ENCODE results near the gene ANLN.
"Not testable (repeated sequence)": the region's sequence is repeated elsewhere in the genome, so short reads cannot be mapped to it uniquely, and the experiment has no call there.

Gene ANLN

DNA sequence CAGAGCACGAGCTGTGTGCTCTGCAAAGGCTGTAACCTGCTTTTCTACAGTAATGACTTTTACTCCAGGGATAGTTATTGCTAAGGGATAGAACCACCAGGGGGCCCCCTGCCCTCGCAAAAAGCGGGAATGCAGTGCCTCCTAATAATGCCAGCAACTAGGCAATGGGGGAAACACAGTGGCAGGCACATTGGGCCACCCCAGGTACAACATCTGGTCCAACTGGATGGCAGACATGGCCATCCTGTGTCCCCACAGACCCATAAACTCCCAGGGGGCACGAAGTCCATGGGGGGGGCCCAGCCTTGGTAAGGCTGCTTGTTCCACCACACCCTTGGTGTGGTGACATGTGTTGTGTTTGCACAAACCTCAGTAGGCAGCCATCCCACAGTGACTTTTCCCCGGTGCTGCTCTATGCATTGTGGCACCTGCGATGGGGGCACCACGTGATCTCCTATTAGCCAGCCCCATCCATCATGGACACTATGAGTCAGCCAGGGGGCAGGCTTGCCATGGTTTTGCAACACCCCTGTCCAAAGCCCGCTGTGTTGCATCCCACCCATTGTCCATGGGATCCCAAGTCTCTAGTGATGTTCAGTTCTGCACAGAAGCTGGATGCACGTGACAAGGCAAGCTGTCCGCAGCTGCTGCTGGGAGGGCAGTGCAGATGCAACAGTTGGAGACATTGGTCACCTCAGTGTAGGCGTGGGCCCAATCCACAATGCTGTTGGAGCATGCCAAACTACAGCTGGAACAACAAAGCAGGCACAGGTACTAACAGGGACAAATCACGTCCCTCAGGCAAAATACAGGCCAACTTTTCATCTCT lies 84.0 kb downstream of the ANLN start:
- peak; percentile 34 for DNase-seq

DNA sequence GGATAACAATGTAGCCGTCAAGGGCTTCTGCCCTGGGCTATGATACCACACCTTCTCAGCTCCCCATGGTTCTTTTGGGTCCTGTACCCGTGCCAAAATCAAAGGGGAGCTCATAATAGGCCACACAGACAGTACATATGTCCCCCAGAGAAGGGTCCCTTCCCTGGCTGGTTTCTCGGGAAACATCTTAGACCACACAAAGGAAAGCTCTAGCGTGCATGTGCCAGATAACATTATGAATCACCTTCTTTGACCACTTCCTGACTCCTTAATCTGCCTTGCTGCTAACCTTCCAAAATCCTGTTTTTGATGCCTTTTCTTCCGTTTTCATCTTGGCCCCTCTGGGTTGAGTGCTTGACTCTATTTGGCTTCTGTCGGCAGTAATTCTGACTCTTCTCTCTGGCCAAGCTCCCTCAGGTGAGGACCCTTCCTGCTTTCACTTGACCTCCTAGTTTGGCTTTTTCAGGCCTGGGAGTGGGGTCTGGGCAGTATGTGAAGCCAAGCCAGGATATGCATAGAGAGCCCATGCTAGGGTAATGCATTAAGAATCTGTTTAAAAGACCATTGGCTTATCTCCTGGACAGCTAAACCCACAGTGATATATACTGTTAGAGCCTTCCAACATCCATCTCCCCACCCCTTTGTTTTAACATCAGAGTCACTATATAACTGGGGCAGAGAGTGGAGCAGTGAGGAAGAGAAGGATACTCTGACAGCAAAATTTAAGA lies 84.8 kb downstream of the ANLN start:
- peak; percentile 63 for DNase-seq

DNA sequence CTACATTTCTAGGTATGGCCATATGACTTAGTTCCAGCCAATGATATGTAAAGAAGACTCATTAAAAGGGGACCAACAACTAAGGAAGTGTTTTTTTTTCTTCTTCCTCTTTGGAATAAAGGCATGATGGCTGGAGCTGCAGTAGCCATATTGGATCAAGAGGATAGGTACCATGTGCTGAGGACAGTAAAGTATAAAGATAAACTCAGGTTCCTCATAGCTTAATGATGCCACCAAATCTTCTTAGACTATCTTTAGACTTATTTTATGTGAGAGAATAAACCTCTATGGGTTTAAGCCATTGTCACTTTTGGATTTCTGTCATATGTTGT lies 85.3 kb downstream of the ANLN start:
- no peak for DNase-seq

DNA sequence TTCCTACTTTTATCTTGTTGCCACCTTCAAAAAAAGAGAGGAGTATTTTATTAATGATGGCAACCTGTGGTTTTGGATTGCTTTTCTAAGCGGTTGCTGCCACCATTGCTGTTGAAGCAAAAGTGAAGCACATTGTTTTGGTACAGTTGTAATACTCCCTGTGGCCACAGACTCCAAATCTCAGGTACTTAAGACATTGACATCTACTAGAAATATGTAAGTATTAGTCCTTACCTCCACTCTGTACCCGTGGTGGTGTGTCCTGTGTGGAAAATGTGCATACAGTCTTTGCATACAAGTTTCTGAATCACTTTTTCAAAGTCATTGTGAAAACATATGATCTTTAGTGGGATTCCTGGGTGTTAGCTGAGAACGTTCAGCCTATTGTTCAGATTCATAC lies 85.7 kb downstream of the ANLN start:
- no peak for DNase-seq

- DNase-seq: no peak
Observed at GRCh38 chr7:36478745-36479144, 89.1 kb downstream of the ANLN start.

DNA sequence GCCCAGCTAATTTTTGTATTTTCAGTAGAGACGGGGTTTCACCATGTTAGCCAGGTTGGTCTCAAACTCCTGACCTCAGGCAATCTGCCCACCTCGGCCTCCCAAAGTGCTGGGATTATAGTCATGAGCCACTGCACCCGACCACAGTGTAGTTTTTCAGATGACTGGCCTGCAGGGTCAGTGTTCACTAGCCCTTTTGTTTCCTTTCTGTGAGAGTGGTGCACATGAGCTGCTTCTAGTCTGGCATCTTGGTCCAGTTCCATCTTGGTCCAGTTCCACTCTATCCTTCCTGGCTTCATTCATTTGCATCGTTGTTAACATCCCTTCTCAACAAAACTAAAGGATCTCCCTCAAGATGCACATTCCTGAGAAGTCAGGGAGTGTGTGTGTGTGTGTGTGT lies 94.2 kb downstream of the ANLN start:
- DNase-seq: not testable (repeated sequence)

DNA sequence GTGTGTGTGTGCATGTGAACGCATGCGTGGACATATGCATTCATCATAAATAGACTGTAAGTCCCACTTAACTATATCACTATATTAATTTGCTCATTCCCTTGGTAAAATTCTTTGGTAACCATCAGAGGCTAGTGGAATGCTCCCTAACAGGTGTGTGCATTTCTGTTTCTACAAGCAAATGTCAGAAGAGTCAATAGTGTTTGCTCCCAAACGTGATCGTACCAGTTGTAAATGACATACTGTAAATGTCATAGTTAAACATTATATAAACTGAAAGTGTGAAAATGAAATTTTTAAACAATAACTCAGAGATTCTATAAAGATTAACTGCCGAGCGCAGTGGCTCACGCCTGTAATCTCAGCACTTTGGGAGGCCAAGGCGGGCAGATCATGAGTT lies 94.6 kb downstream of the ANLN start:
- DNase-seq: no peak

DNA sequence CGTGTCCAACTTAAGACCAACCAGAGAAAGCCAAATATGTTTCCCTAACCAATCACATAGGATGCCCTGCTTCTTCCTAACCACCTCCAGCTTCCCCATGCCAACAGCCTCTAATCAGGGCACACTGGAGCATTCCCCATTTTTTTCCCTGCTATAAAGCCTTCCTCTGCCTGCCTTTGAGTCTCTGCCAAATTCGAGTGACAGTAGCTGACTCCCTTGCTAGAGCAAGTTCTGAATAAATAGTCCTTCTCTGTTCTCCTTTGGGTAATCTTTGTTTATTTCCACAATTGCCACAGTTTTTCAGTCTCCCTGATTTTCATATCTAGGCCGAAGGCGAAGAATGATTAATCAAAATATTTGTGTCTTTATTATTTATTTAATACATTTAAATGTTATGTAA lies 96.7 kb downstream of the ANLN start:
- DNase-seq: no peak

DNA sequence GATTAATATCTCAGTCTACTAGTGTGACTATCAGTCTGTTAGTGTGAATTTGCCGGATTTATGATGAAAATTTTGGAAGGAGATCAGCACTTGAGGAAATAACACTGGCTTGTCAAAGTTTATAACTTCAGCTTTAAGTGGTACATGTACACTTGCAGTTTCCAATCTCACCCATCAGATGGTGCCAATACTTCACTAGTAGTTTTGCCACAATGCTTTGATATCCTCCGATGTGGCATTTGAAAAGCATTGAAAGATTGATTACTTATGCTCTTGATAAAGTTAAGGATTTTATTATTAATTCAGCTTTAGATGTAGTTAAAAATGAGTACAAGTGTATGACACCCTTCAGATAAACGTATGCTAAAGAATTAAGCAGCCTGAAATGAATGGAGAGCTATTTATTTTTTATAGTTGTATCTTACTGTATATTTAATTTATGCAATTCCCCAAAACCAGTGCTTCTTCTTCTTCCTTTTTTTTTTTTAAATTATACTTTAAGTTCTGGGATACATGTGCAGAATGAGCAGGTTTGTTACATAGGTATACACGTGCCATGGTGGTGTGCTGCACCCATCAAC lies 98.2 kb downstream of the ANLN start:
- peak; percentile 41 for DNase-seq

- not testable (repeated sequence) for DNase-seq
Observed at GRCh38 chr7:36488672-36489071, 99.0 kb downstream of the ANLN start.

DNA sequence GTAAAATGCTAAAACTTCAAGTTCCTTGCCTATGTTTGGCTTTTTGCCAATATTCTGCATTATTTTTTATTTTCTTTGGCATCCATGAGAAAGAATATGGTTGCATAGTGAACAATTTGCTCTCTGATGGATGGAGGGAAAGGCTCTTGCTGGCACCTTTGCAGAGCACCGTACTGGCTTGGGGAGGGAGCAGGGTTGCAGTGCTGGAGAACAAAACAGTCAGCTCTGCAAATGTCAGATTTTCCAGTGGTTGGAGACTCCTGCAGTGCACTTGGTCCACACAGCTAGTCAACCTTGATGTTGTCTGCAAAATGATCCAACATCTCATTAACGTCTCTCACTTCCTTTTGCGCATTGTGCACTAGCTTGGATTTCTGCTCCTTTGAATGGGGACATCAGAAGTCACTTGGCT lies 100.8 kb downstream of the ANLN start:
- DNase-seq: no peak

- no peak for DNase-seq
Observed at GRCh38 chr7:36491317-36491716, 101.7 kb downstream of the ANLN start.

- no peak for DNase-seq
Observed at GRCh38 chr7:36496576-36496975, 106.9 kb downstream of the ANLN start.

DNA sequence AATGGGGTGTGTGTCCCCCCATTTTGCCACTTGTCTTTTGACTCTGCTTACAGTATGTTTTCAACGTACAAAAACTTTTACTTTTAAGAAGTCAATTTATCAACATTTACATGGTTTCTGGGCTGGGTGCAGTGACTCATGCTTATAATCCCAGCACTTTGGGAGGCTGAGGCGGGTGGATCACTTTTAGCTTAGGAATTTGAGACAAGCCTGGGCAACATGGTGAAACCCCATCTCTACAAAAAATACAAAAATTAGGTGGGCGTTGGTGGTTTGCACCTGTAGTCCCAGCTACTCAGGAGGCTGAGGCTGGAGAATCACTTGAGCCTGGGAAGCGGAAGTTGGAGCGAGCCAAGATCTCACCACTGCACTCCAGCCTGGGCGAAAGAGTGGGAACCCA lies 107.5 kb downstream of the ANLN start:
- not testable (repeated sequence) for DNase-seq

GRCh38 chr7:36497775-36498174 lies 108.1 kb downstream of the ANLN start:
- no peak for DNase-seq

All from MV-4-11 (cell line).